H1 (cell line): ENCODE data around the gene EMX1. TPM values are rescaled to one million over a fixed set of nuclear protein-coding genes. Genes with fewer than 3 reads are reported as not detected.

ENCODE experiments used
- ATF2 ChIP-seq: IDR thresholded peaks from 2 replicates; pipeline ENCODE4 v1.6.1; 2012; ENCODE audit warnings: low read length, inconsistent platforms
- polyA plus RNA-seq, 7 experiments: library from polyadenylated mRNA; depleted of rRNA in 3 of 7; stranded (reverse) in 5 of 7; unstranded in 2 of 7; fragments of >200 nt in 5 of 7; fragments of 200-250 nt in 2 of 7; gene quantifications; 1 replicate in 5 of 7; 2 replicates in 1 of 7; 4 replicates in 1 of 7; pipeline versions ENCODE4 v1.2.1 to v1.2.3, GENCODE V29; 2011 to 2013; ENCODE audit warnings: missing spikeins in 2 of 7, mixed read lengths in 2 of 7
- total RNA-seq: library from RNA; stranded (reverse); fragmentation: NEBNext Ultra II Directional; extraction: Animal tissue kit (Norgen Biotek cat#: 25700); gene quantifications from 2 replicates; pipeline ENCODE4 v1.2.1, GENCODE V29; 2021

Gene EMX1
- total and polyA plus RNA-seq, 2 of the 8 experiments (the other 6 are each of a cell fraction or from before 2014, with no cell fraction given) = 2.4 to 4.9 TPM

- TF ChIP-seq ATF2 = no peak
Observed at GRCh38 chr2:72971036-72971435, 53.7 kb downstream of the EMX1 start (continued).
